GM12878 (cell line): ENCODE measurements around the gene SLC13A3. TPM values are rescaled to one million over a fixed set of nuclear protein-coding genes. Genes with fewer than 3 reads are reported as not detected.

Experiments used
- ATAC-seq: fragments of 200-7000 bp; cut with Tn5 transposase; 3 replicates; pipeline ENCODE4 v1.9.1; 2020; ENCODE audit warnings: mild to moderate bottlenecking, moderate library complexity
- BruUV-seq: library from RNA; stranded (reverse); fragments of 400-500 nt; replicated peaks from 2 replicates; lab custom pipeline; 2021; lab: Mats Ljungman, UMichigan
- CTCF ChIA-PET: fragments of 300-600 bp; sonication (Branson Sonifier 250); formaldehyde crosslinking; extraction: SDS; loops from one replicate; lab custom pipeline; 2021; ENCODE audit warnings: inconsistent platforms; lab: Yijun Ruan, JAX
- POLR2A ChIA-PET: fragments of 350-600 bp; formaldehyde crosslinking; extraction: SDS; loops from one replicate; lab custom pipeline; 2021; ENCODE audit warnings: inconsistent platforms; lab: Charles Lee
- RAD21 ChIA-PET: fragments of 300-600 bp; sonication (Branson Sonifier 250); formaldehyde crosslinking; loops from one replicate; lab custom pipeline; 2023; ENCODE audit warnings: antibody characterized with exemption; ENCODE audit not compliant: unreplicated experiment; lab: Charles Lee
- SMC1A ChIA-PET: fragments of 300-600 bp; sonication (Branson Sonifier 250); formaldehyde crosslinking; loops from one replicate; lab custom pipeline; 2023; ENCODE audit not compliant: unreplicated experiment, uncharacterized antibody; lab: Charles Lee
- DNase-seq: peaks from one replicate; pipeline ENCODE4 v3.0.0-alpha.2; 2011; ENCODE audit warnings: low read depth, low spot score
- FAIRE-seq: peaks from 3 replicates; lab custom pipeline; 2011; peaks lifted over from hg19 to GRCh38; lab: Jason Lieb, UNC
- H2AFZ ChIP-seq: 2 replicates; pipeline ENCODE4 v1.6.0; 2011; ENCODE audit warnings: low read depth, low read length, control low read depth; ENCODE audit not compliant: control insufficient read depth
- H3K27ac ChIP-seq: 2 replicates; pipeline ENCODE4 v1.5.1; 2011; ENCODE audit warnings: control low read depth; ENCODE audit not compliant: control insufficient read depth, insufficient read depth
- H3K27me3 ChIP-seq, 2 experiments: replicated peaks in 1 of 2; 2 replicates each; pipeline versions ENCODE4 v1.6.0 to v1.6.1; 2011; ENCODE audit warnings: low read length in 1 of 2; ENCODE audit not compliant: control insufficient read depth in 2 of 2, insufficient read depth in 2 of 2
- H3K36me3 ChIP-seq, 2 experiments: 2 replicates each; pipeline ENCODE4 v1.5.1; 2011; ENCODE audit warnings: low read length in 1 of 2; ENCODE audit not compliant: control insufficient read depth in 2 of 2, insufficient read depth in 2 of 2
- H3K4me1 ChIP-seq: 2 replicates; pipeline ENCODE4 v1.6.1; 2011; ENCODE audit warnings: mild to moderate bottlenecking, low read length, moderate library complexity, mixed read lengths; ENCODE audit not compliant: control insufficient read depth, insufficient read depth
- H3K4me2 ChIP-seq: 2 replicates; pipeline ENCODE4 v1.6.0; 2011; ENCODE audit warnings: control low read depth; ENCODE audit not compliant: control insufficient read depth, insufficient read depth
- H3K4me3 ChIP-seq: fragments of 200-600 bp; sonication (generic); 2 replicates; pipeline ENCODE4 v1.5.1; 2016
- H3K79me2 ChIP-seq: 2 replicates; pipeline ENCODE4 v1.6.0; 2011; ENCODE audit warnings: low read length; ENCODE audit not compliant: control insufficient read depth, insufficient read depth
- H3K9ac ChIP-seq: 2 replicates; pipeline ENCODE4 v1.8.0; 2011; ENCODE audit warnings: low read length, control low read depth, mixed read lengths; ENCODE audit not compliant: control insufficient read depth, insufficient read depth
- H3K9me3 ChIP-seq: replicated peaks from 3 replicates; pipeline ENCODE4 v1.5.1; 2011; ENCODE audit warnings: mild to moderate bottlenecking, low read length; ENCODE audit not compliant: control insufficient read depth, insufficient read depth
- H4K20me1 ChIP-seq: 2 replicates; pipeline ENCODE4 v1.6.0; 2011; ENCODE audit not compliant: control insufficient read depth, insufficient read depth
- ASH2L ChIP-seq: fragments of 300-600, 200-600 bp; sonication (generic); IDR thresholded peaks from 2 replicates; pipeline ENCODE4 v1.6.1; 2017; ENCODE audit warnings: low read depth, mild to moderate bottlenecking, borderline replicate concordance
- ATF7 ChIP-seq: fragments of 450-650 bp; IDR thresholded peaks from 2 replicates; pipeline ENCODE4 v1.6.1; 2016; ENCODE audit warnings: low read depth, mild to moderate bottlenecking
- BRCA1 ChIP-seq: IDR thresholded peaks from 2 replicates; pipeline ENCODE4 v1.6.1; 2011; ENCODE audit warnings: low read depth, low read length, improper control_type of control experiment
- CHD2 ChIP-seq: IDR thresholded peaks from 2 replicates; pipeline ENCODE4 v1.6.1; 2011; ENCODE audit warnings: low read depth, low read length, improper control_type of control experiment, borderline replicate concordance
- CHD4 ChIP-seq: fragments of 200-600 bp; sonication (generic); IDR thresholded peaks from 2 replicates; pipeline ENCODE4 v1.6.1; 2016; ENCODE audit warnings: mild to moderate bottlenecking
- EED ChIP-seq: sonication (generic); IDR thresholded peaks from 2 replicates; pipeline ENCODE4 v1.6.1; 2016; ENCODE audit warnings: antibody characterized with exemption, low read depth
- ETV6 ChIP-seq, 2 experiments: fragments of 450-650 bp in 1 of 2; IDR thresholded peaks in 1 of 2; conservative IDR thresholded peaks in 1 of 2; 2 replicates each; pipeline ENCODE4 v1.6.1; 2014; ENCODE audit warnings: antibody characterized with exemption in 1 of 2, borderline replicate concordance in 1 of 2, low read depth in 1 of 2, mild to moderate bottlenecking in 1 of 2, moderate library complexity in 1 of 2
- FOS ChIP-seq: IDR thresholded peaks from 3 replicates; pipeline ENCODE4 v1.6.1; 2011; ENCODE audit warnings: borderline replicate concordance; ENCODE audit not compliant: insufficient read length; ENCODE audit errors: extremely low read depth
- JUNB ChIP-seq: IDR thresholded peaks from 2 replicates; pipeline ENCODE4 v1.6.1; 2016; ENCODE audit warnings: antibody characterized with exemption, mild to moderate bottlenecking
- MEF2B ChIP-seq: fragments of 450-650 bp; IDR thresholded peaks from 2 replicates; pipeline ENCODE4 v1.6.1; 2018; ENCODE audit warnings: mild to moderate bottlenecking, moderate library complexity; ENCODE audit not compliant: partially characterized antibody, poor library complexity, severe bottlenecking
- MTA2 ChIP-seq: fragments of 450-650 bp; IDR thresholded peaks from 2 replicates; pipeline ENCODE4 v1.6.1; 2016; ENCODE audit warnings: low read depth, mild to moderate bottlenecking, moderate library complexity
- MXI1 ChIP-seq: fragments of 150-350 bp; IDR thresholded peaks from 2 replicates; pipeline ENCODE4 v1.6.1; 2011; ENCODE audit warnings: low read depth, mild to moderate bottlenecking, inconsistent platforms, low read length, improper control_type of control experiment
- MYB ChIP-seq: fragments of 150-350 bp; IDR thresholded peaks from 2 replicates; pipeline ENCODE4 v1.6.1; 2014; ENCODE audit warnings: mild to moderate bottlenecking, low read depth, low read length, borderline replicate concordance
- NRF1 ChIP-seq: conservative IDR thresholded peaks from 2 replicates; pipeline ENCODE4 v1.6.1; 2011; ENCODE audit warnings: mild to moderate bottlenecking, low read depth, low read length, improper control_type of control experiment
- PAX5 ChIP-seq: IDR thresholded peaks from 2 replicates; pipeline ENCODE4 v1.6.1; 2011; ENCODE audit warnings: low read depth, low read length, borderline replicate concordance
- POU2F2 ChIP-seq: IDR thresholded peaks from 3 replicates; pipeline ENCODE4 v1.6.1; 2011; ENCODE audit warnings: low read depth, mild to moderate bottlenecking, low read length, borderline replicate concordance
- SMC3 ChIP-seq: IDR thresholded peaks from 2 replicates; pipeline ENCODE4 v1.6.1; 2011; ENCODE audit warnings: low read length, improper control_type of control experiment, borderline replicate concordance
- ZNF207 ChIP-seq: fragments of 450-650 bp; IDR thresholded peaks from 2 replicates; pipeline ENCODE4 v1.6.1; 2014; ENCODE audit warnings: antibody characterized with exemption, mild to moderate bottlenecking, borderline replicate concordance
- WGBS: methylation state at CpG from one replicate; pipeline ENCODE4 v1.1.6; 2016; ENCODE audit warnings: low lambda C conversion rate; ENCODE audit not compliant: insufficient replicate concordance, insufficient coverage; ENCODE audit errors: missing lambda C conversion rate; 5-methylcytosine and 5-hydroxymethylcytosine counted together
- in situ Hi-C: fragments of 300-500 bp; cut with MboI; formaldehyde crosslinking; loops from 9 replicates; pipeline ENCODE4 v1.14.3; 2018; ENCODE audit warnings: mixed read lengths
- intact Hi-C: fragments of 100-400 bp; cut with micrococcal nuclease; formaldehyde crosslinking; loops from one replicate; pipeline ENCODE4 v1.14.2; 2022; ENCODE audit not compliant: unreplicated experiment
- polyA plus RNA-seq, 11 experiments: library from polyadenylated mRNA; depleted of rRNA in 4 of 11; unstranded in 6 of 11; stranded (reverse) in 5 of 11; fragments of >200 nt; fragmentation: Nextera tagmentation in 4 of 11; fragmentation: Illumina TruSeq in 1 of 11; extraction: Ambion mirVana in 4 of 11; extraction: Trizol in 1 of 11; gene quantifications; 1 replicate in 1 of 11; 2 replicates in 10 of 11; pipeline versions ENCODE4 v1.2.1 to v1.2.3, GENCODE V29; 2011 to 2016; ENCODE audit warnings: inconsistent platforms in 2 of 11, missing spikeins in 2 of 11, low read depth in 1 of 11
- total RNA-seq, 4 experiments: library from RNA; depleted of rRNA in 3 of 4; stranded (reverse); fragments of >200 nt in 3 of 4; fragmentation: Illumina TruSeq in 1 of 4; extraction: Trizol in 1 of 4; gene quantifications; 2 replicates each; pipeline versions ENCODE4 v1.2.1 to v1.2.3, GENCODE V29; 2013 to 2021
- TF ChIP-seq, protein P1 (sequence below): fragments of 450-650 bp; IDR thresholded peaks from 2 replicates; pipeline ENCODE4 v1.6.1; 2017; ENCODE audit warnings: antibody characterized with exemption, mild to moderate bottlenecking, moderate library complexity
- TF ChIP-seq, protein P2 (sequence below): fragments of 450-650 bp; conservative IDR thresholded peaks from 2 replicates; pipeline ENCODE4 v1.6.1; 2017; ENCODE audit warnings: mild to moderate bottlenecking, moderate library complexity

The SLC13A3 gene
- total and polyA plus RNA-seq, 10 of the 15 experiments (the other 5 are each of a cell fraction or from before 2014, with no cell fraction given): 0.03 to 0.76 (median 0.07) TPM; not detected in 4

DNA sequence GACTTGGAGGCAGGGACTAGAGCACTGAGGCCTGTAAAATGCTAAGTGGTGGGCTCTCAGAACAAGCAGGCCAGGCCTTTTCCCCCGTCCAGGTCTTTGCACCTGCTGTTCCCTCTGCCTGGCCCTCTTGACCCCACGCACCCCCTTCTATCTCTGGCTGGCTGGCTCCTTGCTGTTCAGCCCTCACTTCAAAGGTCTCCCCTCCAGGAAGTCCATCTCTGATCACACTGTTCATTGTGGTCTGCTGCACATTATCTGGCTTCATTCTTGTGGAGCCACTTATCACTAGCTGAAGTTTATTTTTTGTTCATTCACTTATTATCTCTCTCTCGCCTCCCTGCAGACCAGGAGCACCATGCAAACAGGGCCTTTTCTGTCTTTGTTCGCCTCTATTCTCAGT lies 24.5 kb downstream of the SLC13A3 start:
- no peak for DNase-seq
- H4K20me1 ChIP-seq: no peaks in the 10 kb centered on the region
- ATAC-seq: no peak
- 4% methylated on average over 4 of the region's 4 CpGs for WGBS
- no peak overlapping the region for H3K4me2 ChIP-seq
- H2AFZ ChIP-seq: no peak overlapping the region
- RAD21 ChIA-PET: no interaction called here
- H3K4me3 ChIP-seq: no peak overlapping the region
- H3K4me1 ChIP-seq: no peaks in the 10 kb centered on the region
- peaks cover 0 to 2% of the 10 kb centered on the region in 2 experiments; a peak in 1 of 4 replicates for H3K27me3 ChIP-seq
- CTCF ChIA-PET: no interaction called here
- intact Hi-C loops (no loop called here), in situ Hi-C loops (no loop called here)
- POLR2A ChIA-PET: no interaction called here
- FAIRE-seq: no peak
- no peak overlapping the region for H3K27ac ChIP-seq
- H3K79me2 ChIP-seq: no peaks in the 10 kb centered on the region
- no TSS peak for BruUV-seq
- peaks cover 2% of the 10 kb centered on the region; the same call in 1 of the 3 replicates for H3K9me3 ChIP-seq
- H3K36me3 ChIP-seq: no peaks in the 10 kb centered on the region
- TF ChIP-seq, protein P1, sequence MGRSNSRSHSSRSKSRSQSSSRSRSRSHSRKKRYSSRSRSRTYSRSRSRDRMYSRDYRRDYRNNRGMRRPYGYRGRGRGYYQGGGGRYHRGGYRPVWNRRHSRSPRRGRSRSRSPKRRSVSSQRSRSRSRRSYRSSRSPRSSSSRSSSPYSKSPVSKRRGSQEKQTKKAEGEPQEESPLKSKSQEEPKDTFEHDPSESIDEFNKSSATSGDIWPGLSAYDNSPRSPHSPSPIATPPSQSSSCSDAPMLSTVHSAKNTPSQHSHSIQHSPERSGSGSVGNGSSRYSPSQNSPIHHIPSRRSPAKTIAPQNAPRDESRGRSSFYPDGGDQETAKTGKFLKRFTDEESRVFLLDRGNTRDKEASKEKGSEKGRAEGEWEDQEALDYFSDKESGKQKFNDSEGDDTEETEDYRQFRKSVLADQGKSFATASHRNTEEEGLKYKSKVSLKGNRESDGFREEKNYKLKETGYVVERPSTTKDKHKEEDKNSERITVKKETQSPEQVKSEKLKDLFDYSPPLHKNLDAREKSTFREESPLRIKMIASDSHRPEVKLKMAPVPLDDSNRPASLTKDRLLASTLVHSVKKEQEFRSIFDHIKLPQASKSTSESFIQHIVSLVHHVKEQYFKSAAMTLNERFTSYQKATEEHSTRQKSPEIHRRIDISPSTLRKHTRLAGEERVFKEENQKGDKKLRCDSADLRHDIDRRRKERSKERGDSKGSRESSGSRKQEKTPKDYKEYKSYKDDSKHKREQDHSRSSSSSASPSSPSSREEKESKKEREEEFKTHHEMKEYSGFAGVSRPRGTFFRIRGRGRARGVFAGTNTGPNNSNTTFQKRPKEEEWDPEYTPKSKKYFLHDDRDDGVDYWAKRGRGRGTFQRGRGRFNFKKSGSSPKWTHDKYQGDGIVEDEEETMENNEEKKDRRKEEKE: no peak
- no peak for TF ChIP-seq POU2F2
- TF ChIP-seq FOS: no peak
- TF ChIP-seq MYB: no peak
- TF ChIP-seq NRF1: no peak
- no peak for TF ChIP-seq PAX5
- no peak for TF ChIP-seq MXI1
- TF ChIP-seq ASH2L: no peak
- no peak for TF ChIP-seq MEF2B
- TF ChIP-seq BRCA1: no peak
- no peak for TF ChIP-seq EED
- no peak for TF ChIP-seq SMC3
- no peak for TF ChIP-seq ATF7
- TF ChIP-seq CHD4: no peak
- TF ChIP-seq ZNF207: no peak
- TF ChIP-seq JUNB: no peak
- TF ChIP-seq, protein P2, sequence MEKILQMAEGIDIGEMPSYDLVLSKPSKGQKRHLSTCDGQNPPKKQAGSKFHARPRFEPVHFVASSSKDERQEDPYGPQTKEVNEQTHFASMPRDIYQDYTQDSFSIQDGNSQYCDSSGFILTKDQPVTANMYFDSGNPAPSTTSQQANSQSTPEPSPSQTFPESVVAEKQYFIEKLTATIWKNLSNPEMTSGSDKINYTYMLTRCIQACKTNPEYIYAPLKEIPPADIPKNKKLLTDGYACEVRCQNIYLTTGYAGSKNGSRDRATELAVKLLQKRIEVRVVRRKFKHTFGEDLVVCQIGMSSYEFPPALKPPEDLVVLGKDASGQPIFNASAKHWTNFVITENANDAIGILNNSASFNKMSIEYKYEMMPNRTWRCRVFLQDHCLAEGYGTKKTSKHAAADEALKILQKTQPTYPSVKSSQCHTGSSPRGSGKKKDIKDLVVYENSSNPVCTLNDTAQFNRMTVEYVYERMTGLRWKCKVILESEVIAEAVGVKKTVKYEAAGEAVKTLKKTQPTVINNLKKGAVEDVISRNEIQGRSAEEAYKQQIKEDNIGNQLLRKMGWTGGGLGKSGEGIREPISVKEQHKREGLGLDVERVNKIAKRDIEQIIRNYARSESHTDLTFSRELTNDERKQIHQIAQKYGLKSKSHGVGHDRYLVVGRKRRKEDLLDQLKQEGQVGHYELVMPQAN: no peak
- TF ChIP-seq ETV6 (conservative IDR thresholded peaks at IDR 0.05 in 1 of 2, IDR thresholded peaks at IDR 0.05 in 1 of 2; ENCODE audit: borderline replicate concordance in 1 of 2, low read depth in 1 of 2): no peak
- TF ChIP-seq CHD2: no peak
- no peak for TF ChIP-seq MTA2
- SMC1A ChIA-PET: no interaction called here
- no peak overlapping the region for H3K9ac ChIP-seq
